MV-4-11 (cell line): ENCODE results near the gene POC1A.

Experiments used
- DNase-seq: peaks from one replicate; lab custom pipeline; 2025; lab: John Stamatoyannopoulos, UW

POC1A gene

DNA sequence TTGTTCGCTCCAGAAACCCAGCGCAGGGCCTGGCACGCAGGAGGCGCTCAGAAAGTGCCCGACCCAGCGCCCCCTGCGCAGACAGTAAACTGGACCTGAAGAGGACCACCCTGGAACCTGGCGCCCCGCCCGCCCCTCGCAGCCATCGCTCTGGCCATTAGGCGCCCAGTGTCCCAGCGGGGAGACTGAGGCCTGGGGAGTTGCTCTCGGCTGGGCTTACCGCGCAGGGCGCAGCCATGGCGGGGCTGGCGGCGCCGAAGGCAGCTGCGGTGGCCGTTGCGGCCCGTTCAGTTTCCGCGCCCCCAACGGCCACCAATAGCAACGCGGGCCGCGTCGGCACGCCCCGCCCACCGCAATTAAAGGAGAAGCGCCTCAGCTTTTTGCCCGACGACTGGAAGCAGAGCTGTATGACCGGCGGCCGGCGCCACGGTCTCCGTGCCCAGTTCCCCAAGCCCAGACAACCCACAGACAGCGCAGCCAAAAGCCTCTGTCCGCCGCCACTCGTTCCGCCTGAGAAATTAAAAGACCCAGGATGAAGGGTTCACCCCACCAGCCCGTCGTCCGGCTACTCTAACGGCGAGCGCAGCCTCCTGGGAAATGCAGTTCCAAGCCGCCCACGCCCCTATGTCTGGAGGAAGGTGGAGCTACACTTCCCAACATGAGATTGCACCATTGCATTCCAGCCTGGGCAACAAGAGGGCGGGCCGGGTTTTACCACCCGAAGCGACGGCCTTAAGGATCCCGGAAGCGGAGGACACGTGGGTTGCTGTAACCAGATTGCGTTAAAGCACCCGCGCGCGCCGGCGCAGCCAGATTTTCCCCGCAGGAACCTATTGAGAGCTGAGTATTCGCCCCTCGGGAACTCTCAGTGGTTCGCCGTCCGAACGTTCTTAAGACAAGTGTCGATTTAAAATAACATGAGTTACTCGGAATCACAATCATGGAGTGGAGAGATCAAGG, at the start of gene POC1A:
Gene POC1A, minus strand, starts transcription at position 289 of the 960 bp plus-strand sequence. Its CDS starts 51 bp downstream, at position 238.
- DNase-seq = peak; percentile 98

DNA sequence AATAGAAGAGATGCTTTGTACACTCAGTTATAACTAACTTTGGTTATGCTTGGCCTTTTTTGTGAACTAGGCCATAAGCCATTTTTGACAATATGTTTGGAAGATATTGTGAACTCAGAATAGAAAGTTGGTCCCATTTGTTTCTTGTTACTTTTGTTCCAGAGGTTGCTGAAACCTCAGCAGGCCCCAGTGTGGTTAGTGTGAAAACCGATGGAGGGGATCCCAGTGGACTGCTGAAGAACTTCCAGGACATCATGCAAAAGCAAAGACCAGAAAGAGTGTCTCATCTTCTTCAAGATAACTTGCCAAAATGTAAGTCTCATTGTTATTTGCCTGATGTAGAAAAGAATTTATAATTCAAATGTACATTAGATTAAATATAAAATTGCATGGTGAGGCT, 49.5 kb upstream of the POC1A start:
- no peak for DNase-seq

DNA sequence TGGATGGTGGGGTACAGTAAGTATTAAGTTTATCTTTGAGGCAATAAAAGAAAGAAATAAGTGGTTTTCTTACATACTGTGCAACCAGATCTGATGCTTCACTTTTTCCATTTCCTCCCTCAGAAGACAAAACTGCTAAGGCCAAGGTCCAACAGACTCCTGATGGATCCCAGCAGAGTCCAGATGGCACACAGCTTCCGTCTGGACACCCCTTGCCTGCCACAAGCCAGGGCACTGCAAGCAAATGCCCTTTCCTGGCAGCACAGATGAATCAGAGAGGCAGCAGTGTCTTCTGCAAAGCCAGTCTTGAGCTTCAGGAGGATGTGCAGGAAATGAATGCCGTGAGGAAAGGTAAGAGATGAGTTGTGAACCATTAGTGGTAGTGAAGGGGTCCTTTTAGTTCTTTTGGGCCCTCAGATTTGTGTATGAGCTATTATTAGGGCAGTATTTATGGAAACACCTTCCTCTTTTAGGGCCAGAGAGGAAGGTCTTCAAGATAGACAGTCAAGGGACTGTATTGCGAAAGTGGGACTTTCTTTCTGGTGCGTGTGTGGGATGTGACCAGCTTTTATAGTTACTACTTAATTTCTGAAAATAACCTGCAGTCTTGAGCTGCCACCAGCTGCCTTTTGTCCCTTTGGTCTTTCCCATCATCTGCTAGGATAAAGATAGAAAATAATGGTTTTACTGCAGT, 48.3 kb upstream of the POC1A start:
- DNase-seq = peak; percentile 91

DNA sequence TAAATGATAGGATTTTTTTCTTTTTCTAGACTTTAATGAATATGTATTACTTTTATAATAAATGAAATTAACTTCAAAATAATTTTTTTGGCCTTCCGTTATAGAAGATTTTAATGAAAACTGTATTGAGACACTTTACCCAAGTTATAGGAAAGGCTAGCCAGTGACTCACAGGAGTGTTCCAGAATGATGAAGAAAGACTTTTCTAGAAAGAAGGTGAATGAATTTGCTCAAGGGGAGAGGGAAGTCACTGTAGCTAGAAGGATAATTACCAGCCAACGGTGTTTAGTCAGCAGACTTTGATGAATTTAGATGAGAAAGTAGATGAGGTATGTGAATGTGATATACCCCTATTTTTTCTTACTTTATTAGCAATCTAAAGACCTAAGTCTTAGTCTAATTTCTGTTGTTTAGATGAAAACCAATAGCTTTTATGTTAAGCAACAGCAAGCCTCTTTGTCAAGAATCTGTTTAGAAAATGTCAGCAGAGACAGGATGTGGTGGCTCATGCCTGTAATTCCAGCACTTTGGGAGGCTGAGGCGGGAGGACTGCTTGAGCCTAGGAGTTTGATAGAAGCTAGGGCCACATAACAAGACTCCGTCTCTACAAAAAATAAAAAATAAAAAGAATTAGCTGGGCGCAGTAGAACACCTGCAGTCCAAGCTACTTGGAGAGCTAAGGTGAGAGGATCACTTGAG, 46.9 kb upstream of the POC1A start:
- DNase-seq = peak; percentile 37

DNA sequence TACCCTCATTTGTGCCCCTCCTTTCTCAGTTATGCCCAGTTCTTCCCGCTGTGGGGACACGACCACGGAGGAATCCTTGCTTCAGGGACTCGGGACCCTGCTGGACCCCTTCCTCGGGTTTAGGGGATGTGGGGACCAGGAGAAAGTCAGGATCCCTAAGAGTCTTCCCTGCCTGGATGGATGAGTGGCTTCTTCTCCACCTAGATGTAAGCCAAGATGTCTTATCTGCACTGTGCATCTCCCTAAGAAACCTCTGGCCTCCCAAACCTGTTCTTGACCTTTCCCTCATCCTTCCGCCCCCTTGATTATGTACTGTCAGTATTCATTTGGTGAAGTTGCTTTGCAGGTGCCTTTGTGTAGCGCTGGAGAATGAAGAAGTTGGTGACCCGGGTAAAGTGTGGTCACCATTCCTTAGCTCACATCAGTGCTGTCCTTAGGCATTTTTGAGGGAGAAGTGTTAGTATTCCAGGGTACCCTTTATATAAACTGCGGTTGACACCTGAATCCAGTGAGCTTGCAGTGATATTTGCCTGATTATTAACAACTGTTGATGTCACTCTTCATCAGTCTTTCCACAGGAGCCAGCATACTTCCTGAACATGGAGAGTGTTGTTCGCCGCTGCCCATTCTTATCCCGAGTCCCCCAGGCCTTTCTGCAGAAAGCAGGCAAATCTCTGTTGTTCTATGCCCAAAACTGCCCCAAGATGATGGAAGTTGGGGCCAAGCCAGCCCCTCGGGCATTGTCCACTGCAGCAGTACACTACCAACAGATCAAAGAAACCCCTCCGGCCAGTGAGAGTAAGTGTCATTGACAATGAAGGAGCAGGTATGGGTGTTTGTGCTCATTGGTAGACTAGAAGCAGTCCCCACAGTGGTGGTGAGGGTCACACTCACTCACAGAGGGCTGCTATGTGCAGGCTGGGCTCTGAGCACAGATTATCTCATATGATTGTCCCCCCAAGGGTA, 44.7 kb upstream of the POC1A start:
- no peak for DNase-seq

DNA sequence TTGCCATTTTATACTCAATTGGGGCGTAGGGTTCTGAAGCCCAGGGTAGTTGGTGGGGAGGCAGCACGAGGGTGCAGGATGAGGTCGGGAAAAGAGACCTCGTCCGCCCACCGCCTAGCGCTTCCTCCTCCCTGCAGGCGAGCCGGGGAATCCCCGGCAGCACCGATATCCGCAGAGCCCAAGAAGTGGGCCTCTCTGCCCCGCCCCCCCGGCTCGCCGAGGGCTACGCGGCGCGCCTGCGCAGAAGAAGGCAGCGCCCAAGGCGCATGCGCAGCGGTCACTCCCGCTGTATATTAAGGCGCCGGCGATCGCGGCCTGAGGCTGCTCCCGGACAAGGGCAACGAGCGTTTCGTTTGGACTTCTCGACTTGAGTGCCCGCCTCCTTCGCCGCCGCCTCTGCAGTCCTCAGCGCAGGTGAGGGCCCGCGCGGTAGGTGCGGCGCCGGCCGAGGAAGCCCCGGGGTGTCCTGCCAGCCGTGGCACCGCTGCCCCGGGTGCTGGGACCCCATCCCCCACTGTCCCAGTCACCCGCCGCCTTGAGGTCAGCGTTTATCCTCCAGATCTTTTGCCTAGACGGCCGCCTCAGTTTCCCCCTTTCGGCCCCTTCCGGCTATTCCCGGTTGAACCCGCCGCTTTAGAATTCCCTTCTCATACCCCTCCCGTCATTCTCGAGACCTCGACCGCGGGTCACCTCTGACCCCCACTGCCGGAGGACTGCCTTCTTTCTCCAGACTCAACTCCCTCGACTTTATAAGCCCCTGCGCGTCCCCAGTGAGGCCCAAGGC, 43.8 kb upstream of the POC1A start, which contains the start of gene ALAS1:
Gene ALAS1, plus strand, starts transcription at position 319 of the 784 bp plus-strand sequence. CDS start 1,082 bp downstream, outside the sequence.
- DNase-seq = peak; percentile 86

DNA sequence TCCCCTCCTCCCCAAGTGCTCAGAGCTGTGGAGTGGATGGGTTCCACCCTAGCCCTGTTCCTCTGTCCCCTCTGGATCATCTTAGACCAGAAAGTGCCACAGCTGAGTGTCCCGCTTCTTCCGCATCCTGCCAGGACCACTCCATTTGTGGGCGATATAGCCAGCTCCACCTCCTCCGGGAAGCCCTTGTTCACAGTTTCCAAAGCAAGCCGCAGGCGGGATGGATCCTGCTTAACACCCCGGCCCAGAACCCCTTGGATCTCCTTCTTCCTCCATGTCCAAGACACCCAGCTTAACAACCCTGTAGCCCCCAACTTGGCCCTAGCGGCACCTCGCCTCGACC, 43.2 kb upstream of the POC1A start:
- DNase-seq = no peak

DNA sequence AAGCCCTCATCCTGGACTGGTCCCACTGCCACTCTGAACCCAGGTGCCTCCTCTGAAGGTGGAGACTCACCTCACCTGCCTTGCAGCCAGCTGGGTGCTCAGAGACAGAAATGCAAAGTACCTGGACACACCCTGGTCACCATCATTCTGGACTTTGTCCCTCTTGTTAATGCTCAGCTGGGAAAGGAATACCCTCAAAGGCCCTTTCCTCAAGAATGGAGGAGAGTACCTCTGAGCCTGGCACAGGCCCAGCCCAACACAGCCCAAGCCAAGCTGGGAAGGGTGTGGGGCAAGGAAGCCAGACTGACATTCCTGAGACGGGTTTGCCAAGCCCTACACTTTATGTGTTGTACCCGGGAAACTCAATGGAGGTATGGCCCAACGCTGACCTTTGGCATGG, 42.8 kb upstream of the POC1A start:
- no peak for DNase-seq

DNA sequence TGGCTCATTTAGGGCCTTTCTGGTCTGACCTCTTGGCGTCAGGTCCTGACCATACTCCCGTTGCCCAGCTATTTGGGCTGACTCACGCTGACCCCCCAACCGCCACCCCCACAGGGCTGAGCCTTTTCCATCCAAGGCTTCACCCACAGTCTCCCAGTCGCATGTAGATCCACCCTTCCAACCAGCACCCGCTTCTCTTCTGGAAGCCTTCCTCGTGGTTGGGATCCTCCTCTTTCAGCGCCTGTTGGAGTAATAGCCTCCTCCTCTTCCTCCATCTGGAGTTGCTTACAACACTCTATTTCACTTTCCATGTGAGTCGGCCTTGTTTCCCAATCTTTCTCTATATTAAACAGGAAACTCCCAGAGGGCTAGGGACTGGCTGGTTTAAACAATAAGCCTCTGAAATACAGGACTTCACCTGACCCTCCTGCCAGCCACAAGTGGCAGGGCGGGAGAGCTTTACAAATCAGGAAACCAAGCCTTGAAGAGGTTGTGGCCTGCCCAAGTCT, 41.7 kb upstream of the POC1A start:
- peak; percentile 94 for DNase-seq

DNA sequence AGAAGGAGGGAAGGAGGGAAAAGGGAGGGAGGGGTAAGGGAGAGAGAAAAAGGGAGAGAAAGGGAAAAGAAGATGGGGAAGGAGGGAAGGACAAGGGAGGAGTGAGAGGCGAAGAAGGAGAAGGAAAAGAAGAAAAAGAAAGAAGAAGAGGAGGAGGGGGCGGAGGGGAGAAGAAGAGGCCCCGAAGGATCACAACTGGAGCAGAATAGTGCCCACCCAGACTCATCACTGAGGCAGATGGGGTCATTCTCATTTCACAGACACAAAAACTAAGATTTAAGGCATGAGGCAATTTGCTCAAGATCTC, 41.0 kb upstream of the POC1A start:
- DNase-seq = no peak

DNA sequence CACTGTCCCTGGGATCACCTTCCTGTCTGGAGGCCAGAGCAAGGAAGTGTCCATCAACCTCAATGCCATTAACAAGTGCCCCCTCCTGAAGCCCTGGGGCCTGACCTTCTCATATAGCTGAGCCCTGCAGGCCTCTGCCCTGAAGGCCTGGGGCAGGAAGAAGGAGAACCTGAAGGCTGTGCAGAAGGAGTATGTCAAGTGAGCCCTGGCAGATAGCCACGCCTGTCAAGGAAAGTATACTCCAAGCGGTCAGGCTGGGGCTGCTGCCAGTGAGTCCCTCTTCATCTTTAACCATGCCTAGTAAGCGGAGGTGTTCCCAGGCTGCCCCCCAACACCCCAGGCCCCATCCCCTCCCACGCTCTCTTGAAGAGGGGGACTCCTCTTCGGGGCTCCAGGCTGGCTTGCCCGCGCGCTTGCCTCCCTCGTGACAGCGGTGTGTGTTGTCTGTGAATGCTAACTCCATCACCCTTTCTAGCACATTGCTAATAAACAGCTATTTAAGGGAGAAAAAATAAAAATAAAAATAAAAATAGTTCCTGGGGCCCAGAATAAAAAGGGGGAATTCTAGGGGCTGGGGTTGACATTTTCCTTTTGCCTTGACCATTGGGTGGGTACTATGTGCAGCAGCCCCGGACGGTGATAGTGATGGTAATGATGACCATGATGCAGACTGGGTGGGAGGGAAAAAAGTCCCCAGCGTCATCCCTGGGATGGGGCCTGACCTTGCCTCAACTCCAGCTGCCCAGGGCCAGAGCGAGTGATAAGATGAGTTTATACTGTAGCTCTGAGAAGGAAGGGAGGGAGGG, 40.5 kb upstream of the POC1A start:
- DNase-seq = no peak

DNA sequence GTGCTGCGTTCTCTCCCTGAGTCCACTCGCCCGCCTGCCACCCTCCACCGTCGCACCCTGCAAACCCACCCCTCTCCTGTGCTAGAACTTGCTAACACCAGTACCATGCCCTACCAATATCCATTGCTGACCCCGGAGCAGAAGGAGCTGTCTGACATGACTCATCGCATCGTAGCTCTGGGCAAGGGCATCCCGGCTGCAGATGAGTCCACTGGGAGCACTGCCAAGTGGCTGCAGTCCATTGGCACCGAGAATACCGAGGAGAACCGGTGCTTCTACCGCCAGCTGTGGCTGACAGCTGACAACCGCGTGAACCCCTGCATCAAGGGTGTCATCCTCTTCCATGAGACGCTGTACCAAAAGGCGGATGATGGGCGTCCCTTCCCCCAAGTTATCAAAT, 38.8 kb upstream of the POC1A start:
- DNase-seq = no peak

DNA sequence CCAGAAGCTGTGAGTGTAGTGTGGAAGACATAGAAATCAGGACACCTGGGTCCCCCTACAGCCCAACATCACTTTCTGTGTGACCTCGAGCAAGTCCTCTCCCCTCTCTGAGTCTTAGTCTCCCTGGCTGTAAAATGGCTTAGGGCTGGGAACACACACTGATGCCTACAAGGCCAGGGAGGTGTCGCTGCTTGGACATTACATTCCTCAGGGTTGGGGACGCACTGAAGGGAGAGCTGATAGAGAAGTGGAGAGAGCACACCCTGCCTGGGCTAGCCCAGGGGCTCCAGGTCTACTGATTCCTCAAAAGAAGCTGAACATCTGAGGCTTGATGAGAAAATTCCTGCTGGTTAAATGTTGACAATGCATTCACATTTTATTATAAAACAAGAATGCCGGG, 37.4 kb upstream of the POC1A start:
- no peak for DNase-seq

DNA sequence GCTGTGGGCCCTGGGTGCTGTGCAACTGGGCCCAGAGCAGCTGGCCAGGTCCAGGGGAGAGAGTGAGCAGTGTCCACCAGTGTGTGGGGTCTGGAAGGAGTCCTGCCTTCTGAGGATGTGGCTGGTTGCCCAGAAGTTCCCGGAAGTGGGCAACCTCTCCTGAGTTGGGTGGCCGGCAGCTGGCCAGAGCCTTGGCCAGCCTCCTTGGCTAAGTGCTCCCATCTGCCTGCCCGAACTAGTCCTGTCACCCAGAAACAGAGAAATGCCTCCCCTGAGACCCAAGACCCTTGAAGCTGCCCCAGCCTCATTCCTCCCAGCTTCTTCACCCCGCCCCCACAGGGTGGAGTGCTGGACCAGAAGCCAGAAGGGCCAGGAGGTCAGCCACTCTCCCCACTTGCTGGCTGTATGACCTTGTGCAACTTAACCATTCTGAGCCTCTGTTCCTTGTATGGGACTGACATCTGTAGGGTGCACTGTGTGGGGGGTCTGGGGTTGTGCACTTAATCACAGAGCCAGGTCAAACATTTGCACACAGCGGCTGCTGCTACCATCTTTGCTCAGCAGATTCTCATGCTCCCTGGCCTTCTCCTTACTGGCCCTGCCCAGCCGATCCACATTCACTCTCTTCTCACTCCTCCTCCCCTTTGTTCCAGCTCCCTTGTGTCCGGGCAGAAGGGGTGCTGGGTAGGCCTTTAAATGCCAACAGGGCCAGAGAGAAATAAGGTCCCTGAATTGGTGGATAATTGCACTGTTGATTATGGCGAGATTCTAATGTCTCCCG, 36.3 kb upstream of the POC1A start:
- peak; percentile 14 for DNase-seq

DNA sequence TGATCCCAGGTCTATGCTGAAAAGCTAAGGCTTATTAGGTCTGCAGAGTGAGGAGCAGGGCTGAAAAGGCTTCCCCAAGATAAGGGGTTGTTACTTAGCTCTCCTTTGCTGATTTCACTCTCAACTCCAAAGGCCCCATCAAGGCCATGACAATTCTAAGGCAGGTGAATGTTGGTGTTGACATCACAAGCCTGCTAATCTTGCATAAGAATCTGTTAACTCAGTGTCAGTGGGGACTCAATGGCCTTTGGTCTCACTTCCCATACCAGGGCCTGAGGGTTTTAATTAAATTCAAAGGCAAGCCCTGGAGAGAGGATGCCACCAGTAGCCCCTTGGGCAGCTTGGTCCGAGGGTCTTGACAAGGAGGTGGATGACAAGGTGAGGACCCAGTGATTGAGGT, 34.3 kb upstream of the POC1A start:
- peak; percentile 73 for DNase-seq

DNA sequence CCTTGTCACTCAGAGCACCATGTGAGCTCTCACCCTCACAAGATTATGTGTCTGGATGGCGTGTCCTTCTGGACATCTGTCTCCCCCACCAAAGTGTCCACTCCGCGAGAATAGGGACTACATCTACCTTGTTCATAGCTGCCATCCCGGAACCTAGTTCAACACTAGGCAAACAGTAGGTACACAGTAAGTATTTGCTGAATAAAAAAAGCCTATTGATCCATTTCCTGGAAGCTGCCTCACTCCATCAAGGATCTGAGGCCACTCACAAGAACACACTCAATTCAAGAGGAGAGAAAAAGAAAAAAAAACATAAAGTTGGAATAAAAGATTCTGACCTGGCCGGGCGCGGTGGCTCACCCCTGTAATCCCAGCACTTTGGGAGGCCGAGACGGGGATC, 32.5 kb upstream of the POC1A start:
- DNase-seq = no peak

DNA sequence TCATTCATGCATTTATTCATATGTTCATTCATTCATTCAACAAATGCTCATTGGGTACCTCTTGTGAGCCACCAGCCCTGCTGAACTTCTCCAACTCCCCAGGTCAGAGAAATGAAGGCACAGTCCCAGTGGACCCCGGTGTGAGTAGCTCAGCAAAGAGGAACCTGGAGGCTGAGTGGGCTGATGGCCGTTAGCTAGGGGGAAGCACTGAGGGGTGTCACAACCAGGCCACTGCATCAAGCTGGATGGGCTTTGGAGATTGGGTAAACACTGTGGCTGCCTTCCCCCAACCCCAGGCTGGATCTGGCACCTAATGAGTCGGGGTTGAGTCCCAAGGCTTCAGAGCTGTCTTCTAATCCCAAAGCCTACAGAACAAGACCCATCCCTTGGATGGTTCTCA, 31.6 kb upstream of the POC1A start:
- DNase-seq = peak; percentile 90

DNA sequence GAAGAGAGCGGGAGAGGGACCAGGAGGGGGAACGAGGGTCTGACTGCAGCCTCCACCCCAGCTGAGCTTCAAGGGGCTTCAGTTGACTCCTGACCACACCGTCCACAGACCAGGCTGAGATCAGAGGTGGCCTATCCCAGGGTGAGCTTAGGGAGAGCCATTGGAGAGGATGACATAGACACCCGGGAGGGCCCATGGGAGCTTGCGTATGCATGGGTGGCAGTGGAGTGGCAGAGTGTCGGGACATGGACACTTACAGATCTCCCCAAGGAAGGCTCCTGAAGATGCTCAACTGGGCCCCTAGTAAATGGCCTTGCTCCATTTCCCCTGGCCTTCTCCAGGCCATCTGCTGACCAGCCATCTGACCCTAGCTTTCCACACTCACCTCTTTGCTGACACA, 31.1 kb upstream of the POC1A start:
- DNase-seq = no peak

DNA sequence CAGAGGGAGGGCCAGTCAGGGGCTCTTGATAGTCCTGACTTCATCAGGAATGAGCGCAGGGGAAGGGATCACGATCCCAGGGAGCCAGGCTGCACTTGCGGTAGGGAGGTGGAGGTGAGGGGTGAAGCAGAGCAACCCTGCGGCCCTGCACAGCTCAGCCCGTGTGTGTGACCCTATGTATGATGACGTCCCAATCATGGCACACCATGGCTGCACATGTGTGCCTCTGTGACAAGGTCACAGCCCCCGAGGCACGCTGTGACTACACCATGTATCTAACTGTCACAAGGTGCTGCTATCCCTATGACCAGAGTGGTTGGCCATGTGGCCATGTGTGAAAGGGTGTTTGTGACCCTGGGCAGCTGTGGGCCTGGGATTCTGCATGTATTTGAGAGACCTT, 30.5 kb upstream of the POC1A start:
- no peak for DNase-seq
